PC-3 (cell line): ENCODE results near the gene ZNF165. TPM values are rescaled to one million over a fixed set of nuclear protein-coding genes. Genes with fewer than 3 reads are reported as not detected.
A peak's percentile ranks its signal among the peaks of the same experiment; 100 is the strongest.

Source experiments
- ATAC-seq: fragments of 200-7000 bp; cut with Tn5 transposase; 2 replicates; pipeline ENCODE4 v1.9.1; 2020; ENCODE audit warnings: mild to moderate bottlenecking, moderate library complexity
- BruUV-seq: library from RNA; stranded (reverse); fragments of 400-500 nt; replicated peaks from 2 replicates; lab custom pipeline; 2021; lab: Mats Ljungman, UMichigan
- CTCF ChIA-PET: fragments of 300-600 bp; sonication (Branson Sonifier 250); formaldehyde crosslinking; loops from one replicate; lab custom pipeline; 2022; ENCODE audit warnings: antibody characterized with exemption; lab: Charles Lee
- POLR2A ChIA-PET: fragments of 300-600 bp; sonication (Branson Sonifier 250); formaldehyde crosslinking; loops from one replicate; lab custom pipeline; 2022; ENCODE audit warnings: antibody characterized with exemption; ENCODE audit not compliant: unreplicated experiment; lab: Charles Lee
- DNase-seq: peaks from one replicate; pipeline ENCODE4 v3.0.0-alpha.2; 2015
- H2AFZ ChIP-seq: fragments of 300-600 bp; sonication (generic); 2 replicates; pipeline ENCODE4 v1.6.0; 2016; ENCODE audit warnings: antibody characterized with exemption, low read length
- H3F3A ChIP-seq: fragments of 300-600 bp; sonication (generic); one replicate; pipeline ENCODE4 v1.6.0; 2017; ENCODE audit warnings: antibody characterized with exemption, low read length, control low read depth, mild to moderate bottlenecking; ENCODE audit not compliant: unreplicated experiment
- H3K27ac ChIP-seq: fragments of 300-600 bp; sonication (generic); 2 replicates; pipeline ENCODE4 v1.5.1; 2016; ENCODE audit warnings: mild to moderate bottlenecking, low read length
- H3K27me3 ChIP-seq: fragments of 300-600 bp; sonication (generic); 2 replicates; pipeline ENCODE4 v1.6.1; 2016; ENCODE audit warnings: low read length, mixed read lengths
- H3K36me3 ChIP-seq: fragments of 300-600 bp; sonication (generic); 2 replicates; pipeline ENCODE4 v1.6.1; 2016; ENCODE audit warnings: low read depth, mixed run types, low read length, mixed read lengths
- H3K4me1 ChIP-seq: fragments of 300-600 bp; sonication (generic); 2 replicates; pipeline ENCODE4 v1.5.1; 2016; ENCODE audit warnings: low read length; ENCODE audit not compliant: insufficient read depth
- H3K4me2 ChIP-seq: fragments of 300-600 bp; sonication (generic); 2 replicates; pipeline ENCODE4 v1.6.0; 2016; ENCODE audit warnings: low read length
- H3K4me3 ChIP-seq: fragments of 300-600 bp; sonication (generic); 2 replicates; pipeline ENCODE4 v1.5.1; 2016; ENCODE audit warnings: mild to moderate bottlenecking, low read length, mixed read lengths
- H3K79me2 ChIP-seq: fragments of 300-600 bp; sonication (generic); 2 replicates; pipeline ENCODE4 v1.6.1; 2017; ENCODE audit warnings: low read length, mixed read lengths
- H3K9ac ChIP-seq: fragments of 300-600 bp; sonication (generic); 2 replicates; pipeline ENCODE4 v1.6.0; 2016; ENCODE audit warnings: mild to moderate bottlenecking, low read length
- H3K9me2 ChIP-seq: fragments of 300-600 bp; sonication (generic); replicated peaks from 2 replicates; pipeline ENCODE4 v1.6.1; 2016; ENCODE audit warnings: mixed run types, low read length, mixed read lengths
- H3K9me3 ChIP-seq: fragments of 300-600 bp; sonication (generic); 2 replicates; pipeline ENCODE4 v1.6.1; 2016; ENCODE audit warnings: low read length, mixed read lengths
- H4K20me1 ChIP-seq: fragments of 300-600 bp; sonication (generic); 2 replicates; pipeline ENCODE4 v1.6.1; 2016; ENCODE audit warnings: low read length, mixed read lengths
- EZH2 ChIP-seq: fragments of 300-600 bp; sonication (generic); IDR thresholded peaks from one replicate; pipeline ENCODE4 v1.6.1; 2017; ENCODE audit warnings: antibody characterized with exemption, mild to moderate bottlenecking, low read length; ENCODE audit not compliant: unreplicated experiment
- EZH2phosphoT487 ChIP-seq: fragments of 300-600 bp; sonication (generic); IDR thresholded peaks from 2 replicates; pipeline ENCODE4 v1.6.1; 2018; ENCODE audit warnings: mild to moderate bottlenecking, antibody characterized with exemption, low read length, borderline replicate concordance
- intact Hi-C: fragments of 100-400 bp; cut with micrococcal nuclease; formaldehyde crosslinking; loops from 2 replicates; pipeline ENCODE4 v1.9.0; 2023
- total RNA-seq: library from RNA; depleted of rRNA; stranded (reverse); fragments of >200 nt; gene quantifications from 2 replicates; pipeline ENCODE4 v1.2.3, GENCODE V29; 2014
- TF ChIP-seq, protein P1 (sequence below): fragments of 300-600 bp; sonication (generic); conservative IDR thresholded peaks from 2 replicates; pipeline ENCODE4 v1.5.1; 2017; ENCODE audit warnings: antibody characterized with exemption, low read depth, mild to moderate bottlenecking, low read length

The ZNF165 gene
- total RNA-seq, 1 experiment from 2014 or later = 12.1 TPM

GRCh38 chr6:28125401-28125800 lies 45.0 kb downstream of the ZNF165 start:
- no peaks in the 10 kb centered on the region; the same call in 1 of the 2 replicates for H3K36me3 ChIP-seq
- no peaks in the 10 kb centered on the region for H3K9me2 ChIP-seq
- POLR2A ChIA-PET = interaction anchor here (0.6 to 0.7 kb wide), 2 partner anchors 142 to 150 kb away, joined by 3 to 5 read pairs; no protein-coding TSS in a partner anchor
- BruUV-seq = no TSS peak
- no peaks in the 10 kb centered on the region for H4K20me1 ChIP-seq
- no peak overlapping the region for H2AFZ ChIP-seq
- no peak for TF ChIP-seq EZH2phosphoT487
- TF ChIP-seq, protein P1, sequence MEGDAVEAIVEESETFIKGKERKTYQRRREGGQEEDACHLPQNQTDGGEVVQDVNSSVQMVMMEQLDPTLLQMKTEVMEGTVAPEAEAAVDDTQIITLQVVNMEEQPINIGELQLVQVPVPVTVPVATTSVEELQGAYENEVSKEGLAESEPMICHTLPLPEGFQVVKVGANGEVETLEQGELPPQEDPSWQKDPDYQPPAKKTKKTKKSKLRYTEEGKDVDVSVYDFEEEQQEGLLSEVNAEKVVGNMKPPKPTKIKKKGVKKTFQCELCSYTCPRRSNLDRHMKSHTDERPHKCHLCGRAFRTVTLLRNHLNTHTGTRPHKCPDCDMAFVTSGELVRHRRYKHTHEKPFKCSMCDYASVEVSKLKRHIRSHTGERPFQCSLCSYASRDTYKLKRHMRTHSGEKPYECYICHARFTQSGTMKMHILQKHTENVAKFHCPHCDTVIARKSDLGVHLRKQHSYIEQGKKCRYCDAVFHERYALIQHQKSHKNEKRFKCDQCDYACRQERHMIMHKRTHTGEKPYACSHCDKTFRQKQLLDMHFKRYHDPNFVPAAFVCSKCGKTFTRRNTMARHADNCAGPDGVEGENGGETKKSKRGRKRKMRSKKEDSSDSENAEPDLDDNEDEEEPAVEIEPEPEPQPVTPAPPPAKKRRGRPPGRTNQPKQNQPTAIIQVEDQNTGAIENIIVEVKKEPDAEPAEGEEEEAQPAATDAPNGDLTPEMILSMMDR = no peak
- TF ChIP-seq EZH2 = no peak
- H3K4me1 ChIP-seq = peaks cover 9% of the 10 kb centered on the region; the same call in 1 of the 2 replicates
- H3K27me3 ChIP-seq = no peaks in the 10 kb centered on the region
- DNase-seq = no peak
- CTCF ChIA-PET = no interaction called here
- H3K4me2 ChIP-seq = peak overlapping the region; percentile 83
- H3K27ac ChIP-seq = no peak overlapping the region
- H3K9ac ChIP-seq = no peak overlapping the region
- no peaks in the 10 kb centered on the region for H3F3A ChIP-seq
- H3K9me3 ChIP-seq = no peaks in the 10 kb centered on the region
- H3K79me2 ChIP-seq = peaks cover 29% of the 10 kb centered on the region
- no peak for ATAC-seq
- intact Hi-C loops = no loop called here
- H3K4me3 ChIP-seq = peak overlapping the region; percentile 85

- ChIA-PET POLR2A (no interaction called here), CTCF (no interaction called here)
- H4K20me1 ChIP-seq = no peaks in the 10 kb centered on the region
- DNase-seq = peak; percentile 61
- H3K27ac ChIP-seq = no peak overlapping the region
- no peak overlapping the region for H3K9ac ChIP-seq
- H3K4me1 ChIP-seq = peaks cover 14% of the 10 kb centered on the region
- peak; percentile 45 for ATAC-seq
- no peaks in the 10 kb centered on the region for H3K36me3 ChIP-seq
- no peak overlapping the region for H3K4me2 ChIP-seq
- no peak overlapping the region for H3K4me3 ChIP-seq
- BruUV-seq = no TSS peak
- TF ChIP-seq, protein P1 = peak; percentile 69
- TF ChIP-seq EZH2phosphoT487 = no peak
- peaks cover 24% of the 10 kb centered on the region for H3K79me2 ChIP-seq
- no peak overlapping the region for H2AFZ ChIP-seq
- intact Hi-C loops = loop anchor here (1.0 to 10.0 kb wide), 4 partner anchors 133 to 451 kb away; partner anchors contain the start of gene ZSCAN26
- no peaks in the 10 kb centered on the region for H3K9me3 ChIP-seq
- no peaks in the 10 kb centered on the region for H3K9me2 ChIP-seq
- H3F3A ChIP-seq = no peaks in the 10 kb centered on the region
- no peaks in the 10 kb centered on the region for H3K27me3 ChIP-seq
These were observed 53.6 kb downstream of the ZNF165 start for GRCh38 chr6:28134015-28134414.

DNA sequence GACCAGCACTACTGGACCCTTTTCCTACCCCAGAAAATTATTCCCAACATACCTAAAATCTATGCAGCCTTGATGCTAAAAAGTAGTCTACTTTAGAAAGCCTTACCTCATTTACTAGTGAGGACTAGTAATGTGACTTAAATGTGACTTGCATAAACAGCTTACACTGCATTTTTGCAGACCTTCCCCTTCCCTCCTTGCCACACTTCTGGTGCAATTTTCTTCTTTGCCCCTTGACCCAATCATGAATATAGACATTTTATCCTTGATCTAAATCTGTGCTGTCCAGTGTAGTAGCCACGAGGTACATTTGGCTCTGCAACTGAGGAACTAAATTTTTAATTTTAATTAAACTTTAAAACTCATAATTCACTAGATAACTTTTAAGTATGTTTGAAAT lies 54.3 kb downstream of the ZNF165 start:
- no peak for TF ChIP-seq EZH2
- no peak for TF ChIP-seq EZH2phosphoT487
- TF ChIP-seq, protein P1 = no peak
- H3F3A ChIP-seq = no peaks in the 10 kb centered on the region
- no peaks in the 10 kb centered on the region for H3K9me2 ChIP-seq
- no peak overlapping the region for H3K27ac ChIP-seq
- ChIA-PET CTCF (no interaction called here), POLR2A (no interaction called here)
- no peak overlapping the region for H3K4me3 ChIP-seq
- peaks cover 14% of the 10 kb centered on the region for H3K4me1 ChIP-seq
- no peaks in the 10 kb centered on the region for H4K20me1 ChIP-seq
- H3K79me2 ChIP-seq = peaks cover 24% of the 10 kb centered on the region
- H3K27me3 ChIP-seq = no peaks in the 10 kb centered on the region
- no TSS peak for BruUV-seq
- H3K9ac ChIP-seq = no peak overlapping the region
- no peak overlapping the region for H2AFZ ChIP-seq
- no peak overlapping the region for H3K4me2 ChIP-seq
- ATAC-seq (no peak), DNase-seq (no peak)
- no peaks in the 10 kb centered on the region for H3K9me3 ChIP-seq
- intact Hi-C loops = loop anchor here (1.0 to 10.0 kb wide), 5 partner anchors 133 to 450 kb away; partner anchors contain the start of genes ZSCAN26 and ZSCAN31
- H3K36me3 ChIP-seq = no peaks in the 10 kb centered on the region
